SU-DHL-6 (cell line): ENCODE results near the gene KCNIP3.

Experiments
- H2AFZ ChIP-seq: fragments of 200-600 bp; sonication (generic); 2 replicates; pipeline ENCODE4 v1.6.1; 2014; ENCODE audit warnings: low read depth, mild to moderate bottlenecking, moderate library complexity, mixed read lengths, antibody characterized with exemption, low read length; ENCODE audit not compliant: severe bottlenecking
- H3F3A ChIP-seq: fragments of 200-600 bp; shearing (Covaris generic); 2 replicates; pipeline ENCODE4 v1.6.0; 2016; ENCODE audit warnings: antibody characterized with exemption, mild to moderate bottlenecking; ENCODE audit not compliant: insufficient read depth
- H3K27ac ChIP-seq: fragments of 200-600 bp; sonication (generic); 2 replicates; pipeline ENCODE4 v1.5.1; 2016; ENCODE audit warnings: low read depth, mild to moderate bottlenecking, low read length, moderate library complexity, mixed read lengths
- H3K27me3 ChIP-seq: fragments of 200-600 bp; sonication (generic), shearing (Covaris generic); 2 replicates; pipeline ENCODE4 v1.6.0; 2014; ENCODE audit warnings: mild to moderate bottlenecking, low read length
- H3K36me3 ChIP-seq: fragments of 200-600 bp; sonication (generic); 2 replicates; pipeline ENCODE4 v1.6.1; 2014; ENCODE audit warnings: mild to moderate bottlenecking, low read length, mixed read lengths
- H3K4me2 ChIP-seq: fragments of 300-600, 200-600 bp; shearing (Covaris generic), sonication (generic); 2 replicates; pipeline ENCODE4 v1.6.0; 2014; ENCODE audit warnings: low read length, low read depth, mild to moderate bottlenecking; ENCODE audit not compliant: poor library complexity, severe bottlenecking
- H3K4me3 ChIP-seq: fragments of 200-600 bp; sonication (generic); 2 replicates; pipeline ENCODE4 v1.5.1; 2014; ENCODE audit warnings: antibody characterized with exemption, low read length, mild to moderate bottlenecking, mixed read lengths; ENCODE audit not compliant: insufficient read depth, poor library complexity, severe bottlenecking
- H3K79me2 ChIP-seq: fragments of 200-600 bp; sonication (generic); 2 replicates; pipeline ENCODE4 v1.6.1; 2014; ENCODE audit warnings: mild to moderate bottlenecking, low read length, moderate library complexity; ENCODE audit not compliant: insufficient read depth
- H3K9ac ChIP-seq: fragments of 200-600 bp; sonication (generic); 2 replicates; pipeline ENCODE4 v1.7.0; 2014; ENCODE audit warnings: mild to moderate bottlenecking, low read length
- H3K9me2 ChIP-seq: fragments of 200-600 bp; sonication (generic); replicated peaks from 2 replicates; pipeline ENCODE4 v1.6.1; 2014; ENCODE audit warnings: low read length; ENCODE audit not compliant: insufficient read depth
- H3K9me3 ChIP-seq: fragments of 200-600 bp; sonication (generic); 2 replicates; pipeline ENCODE4 v1.6.1; 2014; ENCODE audit warnings: low read length, mixed read lengths; ENCODE audit not compliant: insufficient read depth
- H4K20me1 ChIP-seq: fragments of 200-600 bp; sonication (generic); 2 replicates; pipeline ENCODE4 v1.6.1; 2014; ENCODE audit warnings: low read depth, mild to moderate bottlenecking, antibody characterized with exemption, low read length, moderate library complexity, mixed read lengths
- EZH2phosphoT487 ChIP-seq: fragments of 200-600 bp; sonication (generic), shearing (Covaris generic); conservative IDR thresholded peaks from 2 replicates; pipeline ENCODE4 v1.6.1; 2018; ENCODE audit warnings: mild to moderate bottlenecking, antibody characterized with exemption, low read length, moderate library complexity, mixed read lengths
- TF ChIP-seq, protein P1 (sequence below): fragments of 200-600 bp; sonication (generic); IDR thresholded peaks from one replicate; pipeline ENCODE4 v1.5.1; 2017; ENCODE audit warnings: antibody characterized with exemption, mild to moderate bottlenecking, low read length, moderate library complexity; ENCODE audit not compliant: insufficient read depth, poor library complexity, severe bottlenecking

The KCNIP3 gene

DNA sequence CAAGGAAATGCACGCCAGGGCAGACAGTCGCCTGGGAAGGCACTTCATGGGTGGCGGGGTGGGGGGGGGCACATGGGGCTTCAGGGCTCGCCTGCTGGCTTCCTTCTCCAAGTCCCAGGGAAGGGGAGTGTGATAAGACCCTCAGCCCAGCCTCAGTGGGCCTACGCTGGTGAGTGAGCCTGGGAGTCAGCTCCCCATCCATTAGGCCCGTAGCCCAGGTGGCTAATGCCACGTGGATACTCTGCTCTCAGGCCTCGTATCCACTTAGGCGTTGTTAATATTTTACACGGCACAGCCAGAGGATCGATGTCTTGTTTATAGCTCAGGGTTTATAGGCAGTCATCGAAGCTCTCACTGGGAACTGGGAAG is 47.1 kb downstream of the KCNIP3 start:
- H3K9me3 ChIP-seq = no peaks in the 10 kb centered on the region
- no peak overlapping the region for H2AFZ ChIP-seq
- H3F3A ChIP-seq = no peaks in the 10 kb centered on the region
- TF ChIP-seq, protein P1, sequence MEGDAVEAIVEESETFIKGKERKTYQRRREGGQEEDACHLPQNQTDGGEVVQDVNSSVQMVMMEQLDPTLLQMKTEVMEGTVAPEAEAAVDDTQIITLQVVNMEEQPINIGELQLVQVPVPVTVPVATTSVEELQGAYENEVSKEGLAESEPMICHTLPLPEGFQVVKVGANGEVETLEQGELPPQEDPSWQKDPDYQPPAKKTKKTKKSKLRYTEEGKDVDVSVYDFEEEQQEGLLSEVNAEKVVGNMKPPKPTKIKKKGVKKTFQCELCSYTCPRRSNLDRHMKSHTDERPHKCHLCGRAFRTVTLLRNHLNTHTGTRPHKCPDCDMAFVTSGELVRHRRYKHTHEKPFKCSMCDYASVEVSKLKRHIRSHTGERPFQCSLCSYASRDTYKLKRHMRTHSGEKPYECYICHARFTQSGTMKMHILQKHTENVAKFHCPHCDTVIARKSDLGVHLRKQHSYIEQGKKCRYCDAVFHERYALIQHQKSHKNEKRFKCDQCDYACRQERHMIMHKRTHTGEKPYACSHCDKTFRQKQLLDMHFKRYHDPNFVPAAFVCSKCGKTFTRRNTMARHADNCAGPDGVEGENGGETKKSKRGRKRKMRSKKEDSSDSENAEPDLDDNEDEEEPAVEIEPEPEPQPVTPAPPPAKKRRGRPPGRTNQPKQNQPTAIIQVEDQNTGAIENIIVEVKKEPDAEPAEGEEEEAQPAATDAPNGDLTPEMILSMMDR = no peak
- no peak for TF ChIP-seq EZH2phosphoT487
- H3K9me2 ChIP-seq = no peaks in the 10 kb centered on the region
- H4K20me1 ChIP-seq = no peaks in the 10 kb centered on the region
- no peak overlapping the region for H3K4me3 ChIP-seq
- no peak overlapping the region for H3K4me2 ChIP-seq
- no peaks in the 10 kb centered on the region for H3K36me3 ChIP-seq
- H3K9ac ChIP-seq = no peak overlapping the region
- H3K27me3 ChIP-seq = no peaks in the 10 kb centered on the region
- H3K79me2 ChIP-seq = no peaks in the 10 kb centered on the region
- H3K27ac ChIP-seq = no peak overlapping the region

DNA sequence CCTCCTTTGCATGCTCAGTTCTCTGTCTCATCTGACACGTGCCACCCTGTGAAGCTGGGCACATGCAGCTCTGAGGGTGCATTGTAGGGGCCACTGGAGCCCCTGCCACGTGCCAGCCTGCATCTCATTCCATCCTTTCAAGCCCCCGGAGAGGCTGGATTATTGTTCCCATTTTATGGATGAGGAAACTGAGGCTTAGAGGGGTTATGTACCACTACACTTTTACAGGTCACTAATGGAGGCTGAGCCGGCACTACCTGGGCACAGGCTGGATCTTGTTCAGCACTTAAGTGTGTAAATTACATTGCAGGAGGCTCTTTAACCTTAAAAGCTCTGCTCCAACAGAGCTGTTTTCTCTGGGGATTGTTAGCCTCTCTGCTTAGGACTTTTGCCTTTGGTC is 47.5 kb downstream of the KCNIP3 start:
- Histone ChIP-seq H3K27me3 (no peaks in the 10 kb centered on the region), H3K9ac (no peak overlapping the region), H3K36me3 (no peaks in the 10 kb centered on the region), H2AFZ (no peak overlapping the region), H3K9me3 (no peaks in the 10 kb centered on the region), H3F3A (no peaks in the 10 kb centered on the region), H3K9me2 (no peaks in the 10 kb centered on the region), H4K20me1 (no peaks in the 10 kb centered on the region), H3K4me3 (no peak overlapping the region), H3K79me2 (no peaks in the 10 kb centered on the region), H3K27ac (no peak overlapping the region), H3K4me2 (no peak overlapping the region)
- no peak for TF ChIP-seq EZH2phosphoT487
- TF ChIP-seq, protein P1 = no peak

DNA sequence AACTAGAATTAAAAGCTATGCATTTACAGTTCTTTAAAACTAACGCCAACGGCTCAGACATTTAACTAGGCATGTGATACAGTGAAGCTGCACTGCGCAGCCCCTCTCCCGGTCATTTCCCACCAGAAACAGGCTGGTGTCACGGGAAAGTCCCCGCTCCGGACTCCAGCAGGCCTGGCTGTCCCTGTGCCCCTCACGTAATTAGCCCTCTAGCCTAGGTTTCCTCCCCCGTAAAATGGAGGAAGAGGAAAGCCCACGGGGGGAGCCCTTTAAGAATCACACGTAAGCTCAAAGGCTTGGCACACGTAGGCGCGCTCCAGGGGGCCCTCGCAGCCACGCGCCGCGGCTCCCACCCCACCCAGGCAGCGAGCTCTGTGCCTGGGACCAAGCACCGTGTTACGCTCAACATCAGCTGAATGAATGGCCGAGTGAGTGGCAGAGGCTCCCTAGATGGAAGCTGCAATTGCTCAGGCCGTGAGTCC is 48.0 kb downstream of the KCNIP3 start:
- H3K27ac ChIP-seq = no peak overlapping the region
- no peak overlapping the region for H2AFZ ChIP-seq
- H4K20me1 ChIP-seq = no peaks in the 10 kb centered on the region
- no peaks in the 10 kb centered on the region for H3K79me2 ChIP-seq
- no peaks in the 10 kb centered on the region for H3K9me2 ChIP-seq
- H3K27me3 ChIP-seq = no peaks in the 10 kb centered on the region
- H3K36me3 ChIP-seq = no peaks in the 10 kb centered on the region
- H3K4me2 ChIP-seq = no peak overlapping the region
- no peak overlapping the region for H3K4me3 ChIP-seq
- no peaks in the 10 kb centered on the region for H3K9me3 ChIP-seq
- H3K9ac ChIP-seq = no peak overlapping the region
- TF ChIP-seq EZH2phosphoT487 = no peak
- TF ChIP-seq, protein P1 = no peak
- H3F3A ChIP-seq = no peaks in the 10 kb centered on the region
